Tibial nerve (tissue), 4 donors: ENCODE results near the gene RBM47. TPM values are rescaled to one million over a fixed set of nuclear protein-coding genes. Genes with fewer than 3 reads are reported as not detected.

ENCODE experiments used
- DNase-seq, 2 donors: peaks; one replicate each; pipeline ENCODE4 v3.0.0-alpha.2; 2019; ENCODE audit warnings: low spot score in 2 of 2
- H3K27ac ChIP-seq, 4 donors: fragments of 200-600 bp; sonication (generic) in 3 of 4; one replicate each; pipeline ENCODE4 v1.5.1; 2017 to 2019; ENCODE audit warnings: mild to moderate bottlenecking in 1 of 4
- H3K27me3 ChIP-seq, 2 donors: fragments of 200-600 bp; sonication (generic) in 1 of 2; one replicate each; pipeline versions ENCODE4 v1.5.1 to v1.6.0; 2017 to 2019
- H3K36me3 ChIP-seq, 3 donors: fragments of 200-600 bp; sonication (generic); one replicate each; pipeline ENCODE4 v1.5.1; 2018 to 2019
- H3K4me1 ChIP-seq, 4 donors: fragments of 200-600 bp; sonication (generic) in 3 of 4; one replicate each; pipeline ENCODE4 v1.5.1; 2017 to 2019
- H3K4me3 ChIP-seq, 4 donors: fragments of 200-600 bp; sonication (generic) in 3 of 4; one replicate each; pipeline ENCODE4 v1.5.1; 2017 to 2019; ENCODE audit warnings: mild to moderate bottlenecking in 1 of 4, moderate library complexity in 1 of 4
- H3K9me3 ChIP-seq, 4 donors: fragments of 200-600 bp; sonication (generic) in 3 of 4; one replicate each; pipeline ENCODE4 v1.5.1; 2017 to 2019
- EP300 ChIP-seq, 2 donors: sonication (generic); formaldehyde crosslinking; IDR thresholded peaks; one replicate each; pipeline ENCODE4 v1.6.1; 2017; ENCODE audit warnings: antibody characterized with exemption in 2 of 2, mild to moderate bottlenecking in 1 of 2
- POLR2A ChIP-seq, 2 donors: fragments of 450-650 bp; IDR thresholded peaks; one replicate each; pipeline ENCODE4 v1.6.1; 2017; ENCODE audit warnings: antibody characterized with exemption in 2 of 2, mild to moderate bottlenecking in 2 of 2, moderate library complexity in 2 of 2
- WGBS, 2 donors: methylation state at CpG; one replicate each; pipeline ENCODE4 v1.1.5; 2018; 5-methylcytosine and 5-hydroxymethylcytosine counted together
- total RNA-seq, 4 donors: library from RNA; depleted of rRNA; stranded (reverse); fragments of >200 nt; gene quantifications; one replicate each; pipeline ENCODE4 v1.1.0, GENCODE V29; 2016
- TF ChIP-seq, protein P1 (sequence below), 5 experiments: fragments of 200-600 bp in 3 of 5; fragments of 450-650 bp in 2 of 5; sonication (generic) in 3 of 5; IDR thresholded peaks; one replicate each; pipeline ENCODE4 v1.5.1; 2016 to 2019; ENCODE audit warnings: antibody characterized with exemption in 5 of 5, mild to moderate bottlenecking in 3 of 5, moderate library complexity in 2 of 5

The RBM47 gene
- total RNA-seq, 4 donors from 2014 or later, result 22.8 to 93.9 (median 41.0) TPM

DNA sequence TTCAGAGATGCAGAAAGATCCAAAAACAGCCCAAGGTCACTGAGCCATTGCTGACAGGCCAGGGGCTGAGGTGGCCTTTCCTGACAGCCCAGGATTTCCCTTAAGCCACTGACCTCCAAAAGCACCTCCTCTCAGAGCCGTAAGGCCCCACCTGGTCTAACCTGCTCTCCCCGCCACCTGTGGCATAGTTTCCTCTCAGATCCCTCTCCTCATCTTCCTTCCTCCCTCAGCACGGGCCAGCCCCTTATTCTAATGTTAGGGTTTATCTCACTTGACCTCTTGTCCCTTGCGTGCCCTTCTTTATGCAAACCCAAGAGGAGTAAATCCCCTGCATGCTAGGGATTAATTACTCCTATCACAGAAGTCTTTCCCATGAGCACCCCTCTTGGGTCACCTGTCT lies 113.0 kb downstream of the RBM47 start:
- no peak for DNase-seq
- H3K36me3 ChIP-seq, result no peaks in the 10 kb centered on the region
- 89 to 90% methylated on average over 4 of the region's 4 CpGs for WGBS, 2 donors
- TF ChIP-seq, protein P1, sequence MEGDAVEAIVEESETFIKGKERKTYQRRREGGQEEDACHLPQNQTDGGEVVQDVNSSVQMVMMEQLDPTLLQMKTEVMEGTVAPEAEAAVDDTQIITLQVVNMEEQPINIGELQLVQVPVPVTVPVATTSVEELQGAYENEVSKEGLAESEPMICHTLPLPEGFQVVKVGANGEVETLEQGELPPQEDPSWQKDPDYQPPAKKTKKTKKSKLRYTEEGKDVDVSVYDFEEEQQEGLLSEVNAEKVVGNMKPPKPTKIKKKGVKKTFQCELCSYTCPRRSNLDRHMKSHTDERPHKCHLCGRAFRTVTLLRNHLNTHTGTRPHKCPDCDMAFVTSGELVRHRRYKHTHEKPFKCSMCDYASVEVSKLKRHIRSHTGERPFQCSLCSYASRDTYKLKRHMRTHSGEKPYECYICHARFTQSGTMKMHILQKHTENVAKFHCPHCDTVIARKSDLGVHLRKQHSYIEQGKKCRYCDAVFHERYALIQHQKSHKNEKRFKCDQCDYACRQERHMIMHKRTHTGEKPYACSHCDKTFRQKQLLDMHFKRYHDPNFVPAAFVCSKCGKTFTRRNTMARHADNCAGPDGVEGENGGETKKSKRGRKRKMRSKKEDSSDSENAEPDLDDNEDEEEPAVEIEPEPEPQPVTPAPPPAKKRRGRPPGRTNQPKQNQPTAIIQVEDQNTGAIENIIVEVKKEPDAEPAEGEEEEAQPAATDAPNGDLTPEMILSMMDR (IDR thresholded peaks at IDR 0.05), result no peak
- TF ChIP-seq EP300 (IDR thresholded peaks at IDR 0.05) (no peak), POLR2A (IDR thresholded peaks at IDR 0.05) (no peak)
- H3K4me3 ChIP-seq, result no peak overlapping the region
- peaks cover 0 to 3% (median 0%) of the 10 kb centered on the region in 4 donors for H3K4me1 ChIP-seq
- no peaks in the 10 kb centered on the region for H3K27me3 ChIP-seq
- H3K9me3 ChIP-seq, result no peaks in the 10 kb centered on the region
- H3K27ac ChIP-seq, result peak overlapping the region in 1 of 4 donors; percentile 12

DNA sequence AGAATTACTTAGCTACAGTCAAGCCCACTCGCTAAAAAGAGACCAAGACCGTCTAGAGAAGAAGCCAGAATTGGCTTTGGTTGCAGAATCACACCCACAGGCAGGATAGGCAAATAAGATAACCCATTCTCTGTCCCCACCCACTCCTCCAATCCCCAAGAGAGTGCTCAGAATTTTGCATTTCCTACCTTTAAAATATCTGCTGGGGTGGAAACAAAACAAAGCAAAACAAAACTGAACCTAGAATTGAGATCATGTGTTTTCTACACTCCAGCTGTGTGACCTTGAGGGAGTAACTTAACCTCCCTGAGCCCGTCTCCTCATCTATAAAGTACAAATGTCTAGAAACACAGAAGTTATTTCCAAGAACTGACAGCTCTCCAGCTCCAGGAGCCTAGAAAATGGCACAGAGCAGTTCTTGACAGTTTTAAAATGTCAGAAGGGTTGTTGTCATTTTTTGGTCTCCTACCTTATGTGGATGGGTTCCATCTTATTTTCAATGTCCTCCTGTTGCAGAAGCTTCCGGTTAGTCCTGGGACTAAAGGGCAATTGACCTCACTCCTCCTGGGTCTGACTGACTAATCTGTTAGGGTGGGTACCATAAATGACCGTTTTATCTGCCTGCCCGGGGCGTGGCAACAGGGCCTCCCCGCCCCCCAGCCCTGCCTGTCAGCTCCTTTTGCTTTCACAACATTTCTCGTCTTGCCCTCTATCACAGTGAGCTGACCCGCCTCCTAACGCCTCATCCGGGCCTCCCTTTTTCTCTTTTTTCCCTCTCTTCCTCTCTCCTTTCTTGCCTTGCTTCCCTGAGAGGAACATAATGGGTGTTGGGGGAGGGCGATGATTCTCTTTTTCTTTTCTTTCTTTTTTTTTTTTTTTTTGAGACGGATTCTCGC lies 114.0 kb downstream of the RBM47 start:
- no peak for DNase-seq
- Histone ChIP-seq H3K27ac (peak overlapping the region in 1 of 4 donors; percentile 53), H3K4me3 (peak overlapping the region in 1 of 4 donors; percentile 23), H3K27me3 (no peaks in the 10 kb centered on the region), H3K4me1 (peaks cover 0 to 3% (median 0%) of the 10 kb centered on the region in 4 donors), H3K36me3 (no peaks in the 10 kb centered on the region), H3K9me3 (no peaks in the 10 kb centered on the region)
- 39 to 42% methylated on average over 15 of the region's 15 CpGs for WGBS, 2 donors
- TF ChIP-seq, protein P1 (IDR thresholded peaks at IDR 0.05), result no peak
- TF ChIP-seq EP300 (IDR thresholded peaks at IDR 0.05) (no peak), POLR2A (IDR thresholded peaks at IDR 0.05) (no peak)

DNA sequence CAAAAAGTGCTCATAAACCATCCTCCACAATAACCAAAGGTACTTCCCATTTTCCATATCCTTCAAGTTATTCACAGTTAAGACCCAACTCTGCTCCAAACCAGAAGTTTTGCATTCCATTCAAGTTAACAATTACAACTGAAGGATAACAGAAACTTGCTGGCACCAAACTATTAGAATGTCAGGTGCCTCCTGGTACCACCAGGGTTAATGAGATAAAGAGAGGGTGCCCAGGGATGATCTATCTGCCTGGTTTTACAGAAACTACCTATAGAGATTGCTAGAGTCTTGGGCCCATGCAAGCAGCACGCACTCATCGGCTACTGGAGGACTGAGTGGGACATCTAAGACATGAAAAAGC lies 114.6 kb downstream of the RBM47 start:
- peak overlapping the region in 1 of 4 donors; percentile 23 for H3K4me3 ChIP-seq
- H3K27ac ChIP-seq, result peak overlapping the region in 1 of 4 donors; percentile 53
- WGBS, 2 donors, result 67 to 78% methylated on average over 2 of the region's 2 CpGs
- H3K36me3 ChIP-seq, result no peaks in the 10 kb centered on the region
- no peaks in the 10 kb centered on the region for H3K27me3 ChIP-seq
- no peaks in the 10 kb centered on the region for H3K9me3 ChIP-seq
- TF ChIP-seq, protein P1 (IDR thresholded peaks at IDR 0.05), result no peak
- TF ChIP-seq POLR2A (IDR thresholded peaks at IDR 0.05) (no peak), EP300 (IDR thresholded peaks at IDR 0.05) (no peak)
- peaks cover 0 to 3% (median 0%) of the 10 kb centered on the region in 4 donors for H3K4me1 ChIP-seq
- no peak for DNase-seq

DNA sequence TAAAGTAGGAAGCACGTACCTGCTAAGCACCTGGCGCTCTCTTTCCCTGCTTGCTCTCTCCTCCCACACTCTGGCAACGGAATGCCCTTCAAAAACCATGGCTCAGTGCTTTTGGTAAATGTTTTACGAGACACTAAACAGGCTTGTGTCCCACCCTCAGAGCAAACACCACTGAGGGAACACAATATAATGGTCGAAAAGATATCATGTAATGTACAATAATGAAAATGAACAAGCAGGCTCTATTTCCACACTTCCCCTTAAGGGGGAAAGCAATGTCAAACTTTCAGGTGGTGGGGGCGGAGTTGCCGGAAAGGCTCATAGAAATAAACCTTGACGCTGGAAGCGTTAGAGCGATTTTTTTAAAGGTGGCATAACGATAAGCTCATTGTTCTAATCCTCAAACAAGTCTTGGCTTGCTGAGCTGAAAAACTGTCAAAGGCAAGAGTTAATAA lies 115.1 kb downstream of the RBM47 start:
- H3K27ac ChIP-seq, result peak overlapping the region in 1 of 4 donors; percentile 53
- TF ChIP-seq, protein P1 (IDR thresholded peaks at IDR 0.05), result no peak
- no peak for TF ChIP-seq EP300 (IDR thresholded peaks at IDR 0.05)
- TF ChIP-seq POLR2A (IDR thresholded peaks at IDR 0.05), result no peak
- 72 to 73% methylated on average over 11 of the region's 11 CpGs for WGBS, 2 donors

DNA sequence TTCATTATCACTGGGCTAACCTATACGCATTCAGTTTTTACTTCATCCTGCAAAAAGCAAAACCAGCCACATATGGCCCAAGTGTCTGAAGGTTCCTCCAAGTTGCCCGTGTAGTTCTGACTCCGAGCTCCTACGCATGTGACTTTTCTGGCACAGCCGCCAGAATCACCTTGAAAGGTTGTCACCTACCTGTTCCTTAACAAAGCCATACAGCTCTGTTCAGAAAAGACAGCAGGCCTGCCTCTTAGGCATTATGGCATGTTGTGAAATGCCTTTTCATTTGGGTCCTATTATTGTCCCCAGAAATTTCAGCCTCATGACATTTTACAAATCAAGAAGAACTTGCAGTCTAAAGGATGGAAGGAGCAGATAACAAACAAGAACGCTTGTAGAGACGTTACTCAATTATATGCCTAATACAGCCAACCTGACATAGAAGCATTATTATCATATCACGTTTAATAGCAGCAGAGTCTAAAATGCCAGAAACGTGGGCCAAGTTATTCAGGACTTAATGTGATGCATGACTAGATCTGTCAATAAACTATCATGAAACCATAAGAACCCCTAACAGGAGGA lies 118.5 kb downstream of the RBM47 start:
- DNase-seq, result no peak
- Histone ChIP-seq H3K4me3 (no peak overlapping the region), H3K9me3 (no peaks in the 10 kb centered on the region), H3K36me3 (no peaks in the 10 kb centered on the region), H3K27ac (no peak overlapping the region), H3K27me3 (no peaks in the 10 kb centered on the region), H3K4me1 (peaks cover 0 to 3% (median 0%) of the 10 kb centered on the region in 4 donors)
- TF ChIP-seq POLR2A (IDR thresholded peaks at IDR 0.05) (no peak), EP300 (IDR thresholded peaks at IDR 0.05) (no peak)
- TF ChIP-seq, protein P1 (IDR thresholded peaks at IDR 0.05), result no peak
- WGBS, 2 donors, result 89 to 90% methylated on average over 9 of the region's 9 CpGs

More for the DNA sequence above, 115.1 kb downstream of the RBM47 start:
- Histone ChIP-seq H3K9me3 (no peaks in the 10 kb centered on the region), H3K4me3 (peak overlapping the region in 1 of 4 donors; percentile 23), H3K27me3 (no peaks in the 10 kb centered on the region), H3K4me1 (peaks cover 0 to 3% (median 0%) of the 10 kb centered on the region in 4 donors), H3K36me3 (no peaks in the 10 kb centered on the region)
- no peak for DNase-seq
